GM19240 (cell line): ENCODE results near the gene TMEM115.
"Not testable (repeated sequence)": the region's sequence is repeated elsewhere in the genome, so short reads cannot be mapped to it uniquely, and the experiment has no call there.

Experiments used
- DNase-seq: peaks from one replicate; pipeline ENCODE4 v3.0.0; 2011; ENCODE audit warnings: low spot score; ENCODE audit not compliant: insufficient read length

TMEM115 gene

GRCh38 chr3:50318615-50319014, 40.7 kb downstream of the TMEM115 start:
- no peak for DNase-seq

DNA sequence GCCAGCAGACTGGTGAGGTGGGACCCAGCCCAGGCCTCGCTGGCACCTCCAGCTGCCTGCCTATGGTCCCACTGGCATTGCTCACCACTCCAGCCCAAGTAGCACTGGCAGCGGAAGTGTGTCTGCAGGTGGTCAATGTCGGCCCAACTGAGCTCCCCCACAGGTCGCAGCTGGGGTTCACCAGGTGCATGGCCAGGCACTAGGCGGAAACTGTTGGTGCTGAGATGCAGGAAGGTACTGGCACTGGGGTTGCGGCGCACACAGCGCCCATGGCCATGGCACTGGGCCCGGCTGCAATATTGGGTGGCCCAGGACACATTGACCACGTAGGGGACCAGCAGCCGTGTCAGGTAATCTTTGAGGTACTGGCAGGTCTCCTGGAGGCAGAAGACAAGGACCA, 41.2 kb downstream of the TMEM115 start:
- DNase-seq: no peak

- DNase-seq: no peak
These were observed 42.0 kb downstream of the TMEM115 start for GRCh38 chr3:50317300-50317699.

- DNase-seq: no peak
These were observed 42.6 kb downstream of the TMEM115 start for GRCh38 chr3:50316657-50317242.

DNA sequence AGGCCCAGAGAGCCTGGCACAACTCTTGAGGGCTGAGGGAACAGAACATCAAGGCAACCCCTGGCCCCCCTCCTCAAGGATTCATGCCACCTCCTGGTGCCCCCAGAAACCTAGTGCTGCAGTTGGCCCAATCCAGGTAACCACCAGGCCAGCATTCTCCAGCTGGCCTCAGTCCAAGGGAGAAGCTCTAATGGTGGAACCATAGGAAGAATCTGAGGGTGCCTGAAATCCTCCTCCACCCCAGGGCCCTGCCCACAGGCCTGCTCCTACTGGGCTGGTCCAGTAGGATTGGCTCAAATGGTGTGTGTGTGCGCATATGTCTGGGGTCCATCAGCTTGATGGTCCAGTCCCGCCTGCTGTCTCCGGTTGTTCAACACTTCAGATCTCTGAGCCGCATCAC, 44.5 kb downstream of the TMEM115 start:
- no peak for DNase-seq

GRCh38 chr3:50314342-50314741, 45.0 kb downstream of the TMEM115 start:
- DNase-seq: no peak

GRCh38 chr3:50312041-50312440, 47.3 kb downstream of the TMEM115 start:
- not testable (repeated sequence) for DNase-seq
